ENCODE results near the gene UBASH3A. TPM values are rescaled to one million over a fixed set of nuclear protein-coding genes. Genes with fewer than 3 reads are reported as not detected.

UBASH3A gene
- total RNA-seq, 1 donor from 2014 or later: 6.4 TPM

DNA sequence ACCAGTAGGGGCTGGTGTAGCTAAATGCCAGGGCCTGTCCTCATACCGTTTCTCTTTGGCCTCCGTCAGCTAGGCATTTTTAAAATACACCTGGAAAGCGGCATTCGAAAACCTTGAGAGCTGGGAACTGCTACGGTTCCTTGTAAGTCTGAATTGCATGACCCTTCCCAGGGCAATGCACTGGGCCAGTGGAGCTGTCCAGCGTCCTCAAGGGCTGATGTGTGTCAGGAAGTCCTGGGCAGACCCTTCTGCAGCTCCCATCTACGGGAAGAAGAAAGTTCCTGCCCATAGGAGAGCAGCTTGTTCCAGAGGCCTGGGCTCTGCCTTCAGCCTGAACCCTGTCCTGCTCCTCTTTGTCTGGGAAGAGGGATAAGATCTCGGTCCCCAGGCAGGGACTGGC, 34.1 kb downstream of the UBASH3A start:
- Histone ChIP-seq H3K27me3 (no peaks in the 10 kb centered on the region), H3K4me1 (no peaks in the 10 kb centered on the region), H3K27ac (no peak overlapping the region), H3K4me3 (no peak overlapping the region), H3K9me3 (peaks cover 4% of the 10 kb centered on the region), H3K36me3 (no peaks in the 10 kb centered on the region)
- DNase-seq (ENCODE audit: extremely low spot score in 2 of 2): no peak
- intact Hi-C loops (cut with DNase I): no loop called here
- TF ChIP-seq POLR2A (IDR thresholded peaks at IDR 0.05) (no peak), POLR2AphosphoS5 (IDR thresholded peaks at IDR 0.05; ENCODE audit: insufficient read depth in 1 of 2, low read depth in 1 of 2) (no peak)
- TF ChIP-seq, protein P1, sequence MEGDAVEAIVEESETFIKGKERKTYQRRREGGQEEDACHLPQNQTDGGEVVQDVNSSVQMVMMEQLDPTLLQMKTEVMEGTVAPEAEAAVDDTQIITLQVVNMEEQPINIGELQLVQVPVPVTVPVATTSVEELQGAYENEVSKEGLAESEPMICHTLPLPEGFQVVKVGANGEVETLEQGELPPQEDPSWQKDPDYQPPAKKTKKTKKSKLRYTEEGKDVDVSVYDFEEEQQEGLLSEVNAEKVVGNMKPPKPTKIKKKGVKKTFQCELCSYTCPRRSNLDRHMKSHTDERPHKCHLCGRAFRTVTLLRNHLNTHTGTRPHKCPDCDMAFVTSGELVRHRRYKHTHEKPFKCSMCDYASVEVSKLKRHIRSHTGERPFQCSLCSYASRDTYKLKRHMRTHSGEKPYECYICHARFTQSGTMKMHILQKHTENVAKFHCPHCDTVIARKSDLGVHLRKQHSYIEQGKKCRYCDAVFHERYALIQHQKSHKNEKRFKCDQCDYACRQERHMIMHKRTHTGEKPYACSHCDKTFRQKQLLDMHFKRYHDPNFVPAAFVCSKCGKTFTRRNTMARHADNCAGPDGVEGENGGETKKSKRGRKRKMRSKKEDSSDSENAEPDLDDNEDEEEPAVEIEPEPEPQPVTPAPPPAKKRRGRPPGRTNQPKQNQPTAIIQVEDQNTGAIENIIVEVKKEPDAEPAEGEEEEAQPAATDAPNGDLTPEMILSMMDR (IDR thresholded peaks at IDR 0.05): no peak

DNA sequence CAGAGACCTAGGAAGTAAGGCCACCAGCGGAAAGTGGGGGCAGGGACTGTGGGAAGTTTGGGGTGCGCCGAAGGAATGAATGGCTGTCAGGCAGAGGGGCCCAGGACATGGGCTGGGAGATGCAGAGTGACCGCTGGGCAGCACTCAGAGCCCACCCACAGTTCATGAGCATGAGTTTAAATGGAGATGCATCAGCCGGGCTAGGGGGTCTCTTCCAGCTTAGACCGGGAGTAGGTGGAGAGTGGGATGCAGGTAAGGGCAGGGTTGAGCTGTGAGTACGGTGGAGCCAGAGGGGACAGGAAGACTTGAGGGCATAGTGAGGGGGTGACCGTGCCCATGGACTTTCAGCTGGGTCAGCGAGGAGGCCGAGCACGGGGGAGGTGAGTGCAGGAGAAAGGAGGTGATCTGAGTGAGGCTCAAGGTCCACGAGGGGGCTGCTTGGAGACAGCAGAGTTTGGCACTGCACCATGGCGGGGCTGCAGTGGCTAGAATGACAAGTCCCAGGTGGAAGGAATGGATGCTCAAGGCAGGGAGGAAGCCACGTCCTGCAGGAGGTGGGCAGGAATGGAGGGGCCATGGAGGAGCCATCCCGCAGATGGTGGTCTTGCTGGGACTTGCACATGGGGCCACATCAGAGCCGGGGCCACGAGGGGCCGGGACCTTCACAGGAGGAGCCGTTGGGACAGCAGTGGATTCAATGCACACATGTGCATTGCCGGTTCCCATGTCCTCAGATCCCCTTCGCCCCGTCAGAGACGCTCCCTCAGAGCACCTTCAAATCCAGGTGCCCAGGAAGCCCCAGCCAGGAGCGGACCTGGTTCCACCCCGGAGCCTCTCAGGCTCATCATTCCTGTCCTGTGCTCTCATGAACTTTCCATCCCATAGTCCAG, 34.9 kb downstream of the UBASH3A start:
- Histone ChIP-seq H3K36me3 (no peaks in the 10 kb centered on the region), H3K27me3 (no peaks in the 10 kb centered on the region), H3K4me3 (no peak overlapping the region), H3K9me3 (no peaks in the 10 kb centered on the region), H3K27ac (no peak overlapping the region), H3K4me1 (no peaks in the 10 kb centered on the region)
- no peak for DNase-seq (ENCODE audit: extremely low spot score in 2 of 2)
- intact Hi-C loops (cut with DNase I): no loop called here
- no peak for TF ChIP-seq POLR2A (IDR thresholded peaks at IDR 0.05)
- no peak for TF ChIP-seq POLR2AphosphoS5 (IDR thresholded peaks at IDR 0.05; ENCODE audit: insufficient read depth in 1 of 2, low read depth in 1 of 2)
- TF ChIP-seq, protein P1 (IDR thresholded peaks at IDR 0.05): no peak

DNA sequence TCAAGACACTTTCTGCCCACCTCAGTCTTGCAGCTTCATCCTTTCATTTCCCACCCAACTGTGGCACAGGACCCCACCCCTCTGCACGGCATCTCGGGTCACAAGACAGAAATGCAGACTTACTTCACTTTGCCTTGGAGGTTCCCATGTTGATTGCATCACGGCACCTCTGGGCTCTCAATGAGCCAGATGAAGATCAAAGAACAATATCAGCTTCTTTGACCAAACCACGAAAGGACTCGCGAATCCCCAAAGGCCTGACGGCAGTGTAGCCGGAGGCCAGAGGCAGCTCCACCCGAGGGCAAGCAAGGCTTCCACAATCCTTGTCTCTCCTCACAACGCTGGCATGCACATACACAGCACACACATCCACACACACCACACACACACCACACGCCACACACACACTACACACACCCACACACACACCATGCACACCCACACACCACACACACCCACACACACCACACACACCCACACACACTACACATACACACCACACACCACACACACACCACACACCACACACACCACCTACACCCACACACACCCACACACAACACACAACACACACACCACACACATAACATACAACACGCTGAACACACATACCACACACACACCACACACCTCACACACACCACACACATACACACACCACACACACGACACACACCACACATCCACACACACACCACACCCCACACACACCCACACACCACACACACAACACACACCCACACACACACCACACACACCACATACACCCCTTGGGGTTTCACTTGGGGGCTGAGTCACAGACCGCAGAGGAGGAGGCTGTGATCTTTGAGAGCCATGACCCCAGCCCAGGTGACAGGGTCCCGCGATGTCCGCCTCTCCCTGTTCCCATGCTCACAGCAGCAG, 35.8 kb downstream of the UBASH3A start:
- Histone ChIP-seq H3K4me3 (no peak overlapping the region), H3K27me3 (no peaks in the 10 kb centered on the region), H3K27ac (no peak overlapping the region), H3K9me3 (no peaks in the 10 kb centered on the region), H3K36me3 (no peaks in the 10 kb centered on the region), H3K4me1 (no peaks in the 10 kb centered on the region)
- no peak for TF ChIP-seq POLR2A (IDR thresholded peaks at IDR 0.05)
- TF ChIP-seq, protein P1 (IDR thresholded peaks at IDR 0.05): no peak
- no peak for TF ChIP-seq POLR2AphosphoS5 (IDR thresholded peaks at IDR 0.05; ENCODE audit: insufficient read depth in 1 of 2, low read depth in 1 of 2)
- DNase-seq (ENCODE audit: extremely low spot score in 2 of 2): no peak
- intact Hi-C loops (cut with DNase I): no loop called here

DNA sequence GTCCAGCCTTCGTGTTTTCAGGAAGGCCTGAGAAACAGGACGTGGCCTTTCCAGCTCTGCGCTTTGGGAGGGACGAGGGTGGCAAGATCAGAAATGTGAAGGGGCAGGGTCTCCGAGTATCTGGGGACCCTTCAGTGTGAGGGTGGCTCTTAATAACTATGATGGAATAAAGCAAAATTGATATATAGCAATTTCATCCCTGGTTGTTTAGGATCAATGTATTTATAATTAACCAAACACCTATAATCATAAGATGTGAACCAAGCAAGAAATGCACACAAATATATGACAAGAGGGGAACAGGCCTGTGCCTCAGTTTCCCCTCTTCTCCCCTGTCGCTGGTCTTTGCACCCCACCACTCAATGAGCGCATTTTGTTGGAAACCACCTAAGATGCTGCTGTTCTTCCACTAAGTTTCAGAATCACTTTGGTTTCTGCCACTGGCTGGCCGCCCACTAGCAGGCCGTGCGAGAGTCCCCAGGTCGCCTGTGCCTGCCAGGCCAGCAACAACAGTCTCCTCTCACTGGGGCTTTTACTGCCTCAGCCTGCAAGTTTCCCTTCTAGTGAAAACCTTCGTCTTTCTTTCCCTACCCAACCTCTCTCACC, 36.6 kb downstream of the UBASH3A start:
- H3K9me3 ChIP-seq: no peaks in the 10 kb centered on the region
- H3K27me3 ChIP-seq: no peaks in the 10 kb centered on the region
- DNase-seq (ENCODE audit: extremely low spot score in 2 of 2): no peak
- TF ChIP-seq, protein P1 (IDR thresholded peaks at IDR 0.05): no peak
- TF ChIP-seq POLR2AphosphoS5 (IDR thresholded peaks at IDR 0.05; ENCODE audit: insufficient read depth in 1 of 2, low read depth in 1 of 2) (no peak), POLR2A (IDR thresholded peaks at IDR 0.05) (no peak)
- H3K4me3 ChIP-seq: no peak overlapping the region
- no peaks in the 10 kb centered on the region for H3K4me1 ChIP-seq
- H3K36me3 ChIP-seq: no peaks in the 10 kb centered on the region
- H3K27ac ChIP-seq: no peak overlapping the region
- intact Hi-C loops (cut with DNase I): no loop called here
